GM10248 (cell line): ENCODE measurements around the gene NDUFC1.

Experiments used
- CTCF ChIA-PET: fragments of 300-600 bp; sonication (Branson Sonifier 250); formaldehyde crosslinking; extraction: SDS; loops from one replicate; lab custom pipeline; 2021; ENCODE audit warnings: antibody characterized with exemption; lab: Yijun Ruan, JAX
- POLR2A ChIA-PET: fragments of 350-650 bp; sonication (Branson Sonifier 250); formaldehyde crosslinking; extraction: SDS; loops from one replicate; lab custom pipeline; 2020; ENCODE audit warnings: antibody characterized with exemption; lab: Yijun Ruan, JAX
- DNase-seq: peaks from one replicate; pipeline ENCODE4 v3.0.0; 2012; ENCODE audit errors: extremely low spot score
- TF ChIP-seq, protein P1 (sequence below): IDR thresholded peaks from 2 replicates; pipeline ENCODE4 v1.5.1; 2012; ENCODE audit warnings: mild to moderate bottlenecking, low read depth; ENCODE audit errors: extremely low read depth, missing control alignments, control extremely low read depth

NDUFC1 gene

DNA sequence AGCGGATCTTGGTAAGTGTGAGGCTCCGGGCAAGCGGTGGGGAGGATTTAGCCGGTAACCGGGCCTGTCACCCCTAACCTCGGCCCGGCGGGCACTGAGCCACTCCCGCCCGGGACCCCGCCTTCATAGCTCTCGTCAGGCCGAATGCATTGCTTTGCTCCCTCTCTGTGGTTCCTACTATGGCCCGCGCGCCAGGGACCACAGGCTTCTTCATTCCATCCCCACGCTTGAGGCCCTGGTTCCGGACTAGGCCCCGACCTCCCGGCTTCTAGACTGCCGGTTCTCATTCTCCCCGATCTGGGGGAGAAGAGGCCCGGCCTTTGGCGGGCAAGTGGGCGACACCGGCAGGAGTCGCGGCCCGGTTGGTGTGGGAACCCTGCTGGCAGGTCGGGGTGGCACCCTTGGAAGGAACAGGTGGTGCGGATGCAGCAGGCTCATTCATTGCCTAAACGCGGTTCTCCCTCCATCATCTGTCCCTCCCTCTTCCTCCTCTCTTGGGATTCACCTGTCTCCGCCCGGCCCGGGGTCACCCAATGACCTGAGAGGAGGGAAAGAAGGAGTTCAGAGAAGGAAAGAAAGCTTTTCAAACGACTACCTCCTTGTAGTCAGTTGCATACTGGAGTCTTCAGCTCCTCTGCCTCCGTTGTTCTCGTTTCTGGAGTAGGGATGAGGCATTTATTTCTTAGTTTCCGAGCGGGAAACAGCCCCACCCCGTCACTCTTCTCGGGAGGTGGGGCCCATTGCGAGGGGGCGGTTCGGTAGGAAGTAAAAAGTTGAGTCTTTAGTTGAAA is at the start of gene NDUFC1:
TSS of gene NDUFC1 (minus strand) at position 657 of the 791 bp plus-strand sequence. CDS start 6,679 bp downstream, outside the sequence.
- ChIA-PET POLR2A (interaction anchor here (0.6 to 1.7 kb wide), 3 partner anchors 101 to 218 kb away, joined by 3 to 8 read pairs (median 3); partner anchors contain the start of gene ELF2), CTCF (interaction anchor here (0.8 to 2.4 kb wide), 10 partner anchors 9 to 282 kb away, joined by 3 to 17 read pairs (median 4); no protein-coding TSS in a partner anchor)
- DNase-seq: peak; percentile 60
- TF ChIP-seq, protein P1, sequence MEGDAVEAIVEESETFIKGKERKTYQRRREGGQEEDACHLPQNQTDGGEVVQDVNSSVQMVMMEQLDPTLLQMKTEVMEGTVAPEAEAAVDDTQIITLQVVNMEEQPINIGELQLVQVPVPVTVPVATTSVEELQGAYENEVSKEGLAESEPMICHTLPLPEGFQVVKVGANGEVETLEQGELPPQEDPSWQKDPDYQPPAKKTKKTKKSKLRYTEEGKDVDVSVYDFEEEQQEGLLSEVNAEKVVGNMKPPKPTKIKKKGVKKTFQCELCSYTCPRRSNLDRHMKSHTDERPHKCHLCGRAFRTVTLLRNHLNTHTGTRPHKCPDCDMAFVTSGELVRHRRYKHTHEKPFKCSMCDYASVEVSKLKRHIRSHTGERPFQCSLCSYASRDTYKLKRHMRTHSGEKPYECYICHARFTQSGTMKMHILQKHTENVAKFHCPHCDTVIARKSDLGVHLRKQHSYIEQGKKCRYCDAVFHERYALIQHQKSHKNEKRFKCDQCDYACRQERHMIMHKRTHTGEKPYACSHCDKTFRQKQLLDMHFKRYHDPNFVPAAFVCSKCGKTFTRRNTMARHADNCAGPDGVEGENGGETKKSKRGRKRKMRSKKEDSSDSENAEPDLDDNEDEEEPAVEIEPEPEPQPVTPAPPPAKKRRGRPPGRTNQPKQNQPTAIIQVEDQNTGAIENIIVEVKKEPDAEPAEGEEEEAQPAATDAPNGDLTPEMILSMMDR: no peak

- no peak for DNase-seq
- ChIA-PET CTCF (interaction anchor here (1.1 kb wide), 1 partner anchor 10 kb away, joined by 3 read pairs; no protein-coding TSS in a partner anchor), POLR2A (no interaction called here)
- TF ChIP-seq, protein P1: no peak
These were observed 35.3 kb upstream of the NDUFC1 start for GRCh38 chr4:139337612-139338011.

DNA sequence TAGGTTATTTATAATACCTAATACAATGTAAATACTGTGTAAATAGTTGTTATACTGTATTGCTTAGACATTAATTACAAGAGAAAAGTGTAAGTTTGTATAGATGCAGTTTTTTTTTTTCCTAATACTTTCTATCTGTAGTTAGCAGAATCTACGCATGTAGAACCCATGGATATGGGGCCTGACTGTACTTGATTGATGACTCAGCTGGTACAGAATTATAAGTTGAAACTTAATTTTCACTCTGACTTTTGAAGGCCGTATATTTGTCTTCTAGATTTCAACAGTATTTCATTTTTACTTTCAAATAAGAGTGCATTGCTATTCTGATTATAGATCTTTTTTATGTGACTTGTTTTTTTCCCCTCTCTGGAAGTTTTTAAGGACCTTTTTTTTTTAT is 30.8 kb upstream of the NDUFC1 start:
- ChIA-PET CTCF (interaction anchor here (3.6 kb wide), 1 partner anchor 37 kb away, joined by 18 read pairs; no protein-coding TSS in a partner anchor), POLR2A (no interaction called here)
- TF ChIP-seq, protein P1: no peak
- DNase-seq: no peak

GRCh38 chr4:139331185-139331584 is 28.9 kb upstream of the NDUFC1 start:
- POLR2A ChIA-PET: interaction anchor here (0.7 kb wide), 2 partner anchors 11 to 46 kb away, joined by 3 to 6 read pairs; no protein-coding TSS in a partner anchor
- CTCF ChIA-PET: interaction anchor here (0.7 to 3.6 kb wide), 8 partner anchors 8 to 250 kb away, joined by 3 to 18 read pairs (median 3); no protein-coding TSS in a partner anchor
- DNase-seq: no peak
- TF ChIP-seq, protein P1: no peak

- POLR2A ChIA-PET: interaction anchor here (0.5 kb wide), 1 partner anchor 27 kb away, joined by 4 read pairs; no protein-coding TSS in a partner anchor
These were observed 28.0 kb upstream of the NDUFC1 start for GRCh38 chr4:139330283-139330682.

GRCh38 chr4:139329665-139330200 is 27.5 kb upstream of the NDUFC1 start:
- ChIA-PET POLR2A (interaction anchor here (0.5 kb wide), 1 partner anchor 28 kb away, joined by 4 read pairs; no protein-coding TSS in a partner anchor), CTCF (interaction anchor here (1.0 to 3.6 kb wide), 11 partner anchors 9 to 299 kb away, joined by 3 to 18 read pairs (median 3); partner anchors contain the start of gene NAA15)
- TF ChIP-seq, protein P1: no peak
- DNase-seq: no peak

More at GRCh38 chr4:139330283-139330682, 28.0 kb upstream of the NDUFC1 start:
- TF ChIP-seq, protein P1: no peak
- CTCF ChIA-PET: interaction anchor here (1.0 to 3.6 kb wide), 10 partner anchors 9 to 300 kb away, joined by 3 to 18 read pairs (median 4); partner anchors contain the start of gene NAA15
- no peak for DNase-seq
